Stimulated activated CD8-positive, alpha-beta memory T cell treated with anti-CD3 and anti-CD28 coated beads, Interleukin-12 subunit alpha, Interleukin-12 subunit beta, amount 100 ng/mL, for 4 hours (primary cell): Measurements from ENCODE around the gene CLDN24.
"Not testable (repeated sequence)": the region's sequence is repeated elsewhere in the genome, so short reads cannot be mapped to it uniquely, and the experiment has no call there.

ENCODE experiments used
- DNase-seq: peaks from one replicate; pipeline ENCODE4 v3.0.0-alpha.2; 2020; ENCODE audit warnings: low read depth

CLDN24 gene

GRCh38 chr4:183347146-183347545, 24.9 kb upstream of the CLDN24 start:
- DNase-seq, result no peak

- no peak for DNase-seq
Observed at GRCh38 chr4:183345261-183345660, 23.0 kb upstream of the CLDN24 start.

GRCh38 chr4:183344523-183345255, 22.5 kb upstream of the CLDN24 start:
- DNase-seq, result no peak

GRCh38 chr4:183343730-183344129, 21.5 kb upstream of the CLDN24 start:
- DNase-seq, result no peak

- no peak for DNase-seq
Observed at GRCh38 chr4:183342541-183343533, 20.6 kb upstream of the CLDN24 start.

- no peak for DNase-seq
Observed at GRCh38 chr4:183337833-183338232, 15.6 kb upstream of the CLDN24 start.

GRCh38 chr4:183337349-183337748, 15.1 kb upstream of the CLDN24 start:
- DNase-seq, result no peak

GRCh38 chr4:183335369-183335940, 13.2 kb upstream of the CLDN24 start:
- no peak for DNase-seq

- DNase-seq, result no peak
Observed at GRCh38 chr4:183333983-183334382, 11.8 kb upstream of the CLDN24 start.

- DNase-seq, result no peak
Observed at GRCh38 chr4:183333202-183333601, 11.0 kb upstream of the CLDN24 start.

GRCh38 chr4:183332447-183332846, 10.2 kb upstream of the CLDN24 start:
- DNase-seq, result no peak

- no peak for DNase-seq
Observed at GRCh38 chr4:183330841-183331240, 8.6 kb upstream of the CLDN24 start.

- no peak for DNase-seq
Observed at GRCh38 chr4:183329954-183330742, 7.9 kb upstream of the CLDN24 start.

GRCh38 chr4:183329244-183329643, 7.0 kb upstream of the CLDN24 start:
- DNase-seq, result no peak

GRCh38 chr4:183328832-183329231, 6.6 kb upstream of the CLDN24 start:
- DNase-seq, result no peak

GRCh38 chr4:183327827-183328226, 5.6 kb upstream of the CLDN24 start:
- no peak for DNase-seq

GRCh38 chr4:183326853-183327252, 4.6 kb upstream of the CLDN24 start:
- DNase-seq, result no peak

GRCh38 chr4:183326387-183326786, 4.2 kb upstream of the CLDN24 start:
- DNase-seq, result not testable (repeated sequence)

- DNase-seq, result no peak
Observed at GRCh38 chr4:183324619-183325018, 2.4 kb upstream of the CLDN24 start.

- DNase-seq, result not testable (repeated sequence)
Observed at GRCh38 chr4:183324056-183324455, 1.8 kb upstream of the CLDN24 start.

GRCh38 chr4:183323295-183323694, 1.1 kb upstream of the CLDN24 start:
- DNase-seq, result no peak

- DNase-seq, result no peak
Observed at GRCh38 chr4:183321516-183321915, 710 bp downstream of the CLDN24 start.
